ENCODE results near the gene CRISPLD2.
"Not testable (repeated sequence)": the region's sequence is repeated elsewhere in the genome, so short reads cannot be mapped to it uniquely, and the experiment has no call there.

Gene CRISPLD2

DNA sequence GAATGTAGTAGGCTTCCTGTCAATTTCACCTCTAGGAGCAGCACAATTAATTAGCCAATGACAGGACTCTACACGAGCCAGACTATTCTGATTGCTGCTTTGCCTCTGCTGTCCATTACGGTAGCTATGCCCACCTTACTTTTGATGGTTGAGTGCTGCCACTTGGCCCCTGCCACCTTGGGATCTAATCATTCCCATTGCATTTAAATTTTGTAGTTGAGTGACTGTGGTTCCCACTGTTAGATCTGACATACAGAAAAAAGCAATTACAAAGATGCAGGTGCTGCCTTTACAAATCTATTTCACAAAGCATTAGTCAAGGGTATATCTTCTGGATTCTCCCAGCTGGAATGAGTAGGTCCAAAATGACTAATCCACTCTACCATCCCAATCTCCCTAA is 39.9 kb downstream of the CRISPLD2 start:
- no peak for DNase-seq (ENCODE audit: low spot score)

DNA sequence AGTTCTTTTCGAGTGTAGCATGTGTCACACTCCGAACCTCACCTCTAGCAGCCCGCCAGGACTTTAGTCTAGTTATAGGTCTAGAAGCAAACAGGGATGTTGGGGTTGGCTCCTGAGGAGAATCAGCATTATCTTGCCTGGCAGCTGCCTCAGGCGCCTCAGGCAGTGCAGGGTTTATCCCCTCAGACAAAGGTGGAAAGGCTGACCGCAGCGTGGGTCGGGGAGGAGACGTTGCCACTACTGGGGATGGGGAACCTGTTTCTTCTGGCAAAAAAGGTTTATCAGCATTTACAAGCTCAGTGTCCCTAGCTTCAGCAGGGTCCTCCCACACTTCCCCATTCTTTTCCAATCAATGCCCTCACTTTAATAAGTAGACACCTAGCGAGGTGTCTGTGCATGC is 40.6 kb downstream of the CRISPLD2 start:
- no peak for DNase-seq (ENCODE audit: low spot score)

DNA sequence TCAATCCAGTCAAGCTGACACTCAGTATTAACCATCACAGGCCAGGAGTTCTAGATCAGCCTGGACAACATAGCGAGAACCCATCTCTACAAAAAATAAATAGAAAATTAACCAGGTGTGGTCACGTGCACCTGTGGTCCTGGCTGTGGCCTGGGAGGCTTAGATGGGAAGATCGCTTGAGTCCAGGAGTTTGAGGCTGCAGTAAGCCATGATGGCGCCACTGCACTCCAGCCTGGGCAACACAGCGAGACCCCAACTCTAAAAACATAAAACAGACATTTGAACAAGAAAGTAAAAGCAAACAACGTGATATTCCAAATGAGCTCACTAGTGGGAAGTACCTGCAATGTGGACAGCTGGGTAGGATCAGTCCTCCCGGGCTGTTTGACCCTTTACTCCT is 41.9 kb downstream of the CRISPLD2 start:
- no peak for DNase-seq (ENCODE audit: low spot score)

DNA sequence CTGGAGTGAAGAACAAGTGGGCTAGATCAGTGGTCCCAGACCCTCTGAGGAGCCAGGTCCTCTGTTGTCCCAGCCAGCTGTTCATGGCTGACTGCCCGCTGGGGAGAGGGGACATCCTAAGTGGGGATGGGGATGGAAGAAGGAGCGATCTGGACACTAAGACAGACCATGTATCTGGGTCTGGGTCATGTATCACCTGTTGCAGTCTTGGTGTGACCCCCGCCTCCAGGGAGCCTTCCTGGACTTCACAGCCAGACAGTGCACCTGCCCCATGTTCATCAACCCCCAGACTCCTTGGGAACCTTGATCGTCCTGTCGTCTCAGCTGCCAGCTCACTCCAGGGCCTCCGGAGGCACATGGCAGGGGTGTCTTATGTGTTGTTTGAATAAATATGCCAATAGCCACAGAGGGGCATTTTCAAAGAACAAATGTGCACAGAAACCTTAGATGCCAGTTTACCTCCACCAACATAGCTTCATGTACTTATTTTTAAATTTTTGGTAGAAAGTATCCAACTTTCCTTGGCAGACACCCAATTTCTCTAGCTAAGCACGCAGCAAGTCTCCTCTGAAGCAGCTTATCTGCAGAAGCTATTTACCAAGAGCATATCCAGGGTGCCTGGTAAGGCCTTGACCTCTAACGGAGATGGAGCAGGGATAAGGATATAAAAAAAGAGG is 43.2 kb downstream of the CRISPLD2 start:
- DNase-seq (ENCODE audit: low spot score) = no peak

DNA sequence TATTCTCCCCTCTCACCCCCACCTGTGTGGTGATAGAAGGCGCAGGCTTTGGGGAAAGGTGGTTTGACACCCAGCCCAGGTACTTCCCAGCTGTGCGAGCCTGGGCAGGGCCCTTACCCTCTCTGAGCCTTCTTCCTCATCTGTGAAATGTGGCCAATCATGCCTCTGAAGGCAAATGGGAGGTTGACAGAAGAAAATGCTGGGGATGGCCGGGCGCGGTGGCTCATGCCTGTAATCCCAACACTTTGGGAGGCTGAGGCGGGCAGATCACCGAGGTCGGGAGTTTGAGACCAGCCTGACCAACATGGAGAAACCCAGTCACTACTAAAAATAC is 43.7 kb downstream of the CRISPLD2 start:
- no peak for DNase-seq (ENCODE audit: low spot score)

DNA sequence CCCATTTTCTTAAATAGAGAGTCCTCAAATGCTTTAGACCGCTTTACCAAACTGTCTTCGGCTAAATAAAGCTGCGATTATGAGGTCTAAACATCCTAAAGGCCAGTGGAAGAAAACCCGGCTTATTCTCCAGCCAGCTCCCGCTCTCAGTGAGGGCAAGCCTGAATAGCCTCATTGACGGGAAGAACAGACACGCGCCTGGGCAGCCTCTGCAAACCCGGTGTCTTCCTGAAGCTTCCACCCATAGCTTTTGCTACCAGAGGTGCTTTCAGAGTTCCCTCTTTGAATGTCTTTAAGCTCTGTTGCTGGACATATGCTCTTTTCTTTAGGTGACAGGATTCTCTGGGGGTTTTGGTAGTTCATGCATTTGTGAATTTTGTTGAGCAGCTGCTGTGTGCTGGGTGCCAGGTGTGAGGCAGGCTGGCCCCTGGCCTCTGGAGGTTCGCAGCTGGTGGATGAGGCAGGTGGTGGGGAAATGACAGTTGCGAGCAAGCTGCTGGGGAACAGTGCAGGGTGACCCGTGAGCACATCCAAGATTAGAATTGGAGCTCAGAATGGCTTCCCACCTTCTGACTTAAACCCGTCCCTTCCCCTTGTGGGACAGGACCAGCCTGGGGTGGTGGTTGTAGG is 44.7 kb downstream of the CRISPLD2 start:
- DNase-seq (ENCODE audit: low spot score) = no peak

DNA sequence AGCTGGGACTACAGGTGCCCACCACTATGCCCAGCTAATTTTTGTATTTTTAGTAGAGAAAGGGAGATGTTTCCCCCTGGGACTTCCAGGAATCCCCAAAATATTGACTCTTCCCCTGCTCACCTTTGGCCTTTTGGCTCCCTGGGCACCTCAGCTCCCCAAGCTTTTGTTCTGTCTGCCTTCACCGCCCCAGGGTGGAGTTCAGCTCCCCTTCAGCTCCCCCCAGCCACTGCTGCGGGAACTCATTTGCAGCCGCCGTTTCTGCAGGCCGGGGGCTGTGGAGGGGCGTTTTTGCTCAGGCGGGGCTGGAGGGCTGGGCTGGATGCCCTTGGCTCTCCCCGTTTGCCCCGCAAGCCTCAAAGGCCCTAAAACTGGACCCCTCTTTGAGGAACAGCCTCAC is 47.9 kb downstream of the CRISPLD2 start:
- DNase-seq (ENCODE audit: low spot score) = no peak

DNA sequence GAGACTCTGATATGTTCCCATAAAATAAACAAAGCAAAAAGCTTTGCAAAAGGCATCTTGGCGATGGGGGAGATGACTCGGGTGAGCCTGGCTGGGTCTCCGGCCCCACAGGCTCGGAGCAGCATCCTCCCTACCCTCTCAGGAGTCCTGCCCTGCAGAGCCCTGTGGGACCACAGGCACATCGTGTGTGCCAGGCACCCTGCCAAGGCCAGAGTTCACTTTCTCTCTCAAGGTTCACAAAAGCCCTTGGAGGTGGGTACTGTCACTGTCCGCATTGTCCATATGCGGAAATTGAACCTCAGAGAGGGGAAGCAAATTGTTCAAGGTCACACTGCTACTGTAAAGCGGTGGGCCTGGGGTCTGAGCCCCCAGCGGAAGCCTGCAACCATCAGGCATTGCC is 48.5 kb downstream of the CRISPLD2 start:
- no peak for DNase-seq (ENCODE audit: low spot score)

DNA sequence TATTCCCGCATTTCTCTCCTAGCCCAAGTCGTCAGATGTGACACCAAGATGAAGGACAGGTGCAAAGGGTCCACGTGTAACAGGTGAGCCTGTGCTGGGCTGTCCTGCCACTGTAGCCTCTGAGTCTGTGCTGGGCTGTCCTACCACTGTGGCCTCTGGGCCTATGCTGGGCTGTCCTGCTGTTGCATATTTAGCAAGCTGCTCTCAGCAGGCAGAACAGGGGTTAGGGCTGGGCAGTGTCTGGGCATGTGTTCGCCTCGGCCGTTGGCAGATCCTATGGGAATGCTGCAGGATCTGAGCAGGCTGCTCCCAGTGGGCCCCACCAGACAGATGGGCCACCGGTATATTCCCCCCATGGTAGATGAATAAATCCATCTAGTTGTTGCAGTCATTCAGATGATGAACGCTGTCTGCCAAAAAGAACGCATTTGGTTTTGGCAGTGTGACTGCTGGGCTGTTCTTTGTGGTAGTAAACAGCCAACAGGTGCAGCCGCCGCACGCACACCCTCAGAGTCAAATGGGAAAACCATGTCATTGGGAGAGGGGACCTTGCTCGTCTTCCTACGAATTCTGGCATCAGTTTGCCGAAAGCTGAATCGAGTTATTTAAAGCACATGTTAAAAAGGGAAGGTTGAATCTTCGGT is 49.2 kb downstream of the CRISPLD2 start:
- DNase-seq (ENCODE audit: low spot score) = no peak

DNA sequence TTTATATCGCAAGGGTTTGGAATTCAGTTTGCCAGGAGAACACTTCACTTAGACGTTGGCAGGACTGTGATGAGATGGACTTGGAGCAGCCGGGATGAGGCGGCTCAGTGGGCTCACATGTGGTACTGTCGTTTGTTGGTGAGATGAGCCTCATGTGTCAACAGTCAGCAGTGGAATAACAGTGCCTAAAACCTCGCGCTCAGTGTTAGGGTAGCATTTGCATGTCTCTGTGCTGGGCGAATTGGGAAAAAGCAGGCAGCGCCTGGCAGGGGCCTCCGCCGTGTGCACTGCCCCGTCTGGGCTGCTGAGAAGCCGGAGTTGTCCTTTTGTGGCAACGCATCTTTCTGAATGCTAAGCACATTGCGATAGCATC is 49.7 kb downstream of the CRISPLD2 start:
- no peak for DNase-seq (ENCODE audit: low spot score)

DNA sequence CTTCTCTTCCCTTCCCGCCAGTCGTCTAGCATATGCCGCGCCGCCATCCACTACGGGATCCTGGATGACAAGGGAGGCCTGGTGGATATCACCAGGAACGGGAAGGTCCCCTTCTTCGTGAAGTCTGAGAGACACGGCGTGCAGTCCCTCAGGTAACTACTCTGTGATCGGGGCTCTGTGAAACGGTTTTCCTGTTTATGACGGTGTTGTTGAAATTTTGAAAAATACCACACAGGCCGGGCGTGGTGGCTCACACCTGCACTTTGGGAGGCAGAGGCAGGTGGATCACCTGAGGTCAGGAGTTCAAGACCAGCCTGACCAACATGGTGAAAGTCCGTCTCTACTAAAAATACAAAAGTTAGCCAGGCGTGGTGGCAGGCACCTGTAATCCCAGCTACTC is 53.2 kb downstream of the CRISPLD2 start:
- not testable (repeated sequence) for DNase-seq (ENCODE audit: low spot score)

DNA sequence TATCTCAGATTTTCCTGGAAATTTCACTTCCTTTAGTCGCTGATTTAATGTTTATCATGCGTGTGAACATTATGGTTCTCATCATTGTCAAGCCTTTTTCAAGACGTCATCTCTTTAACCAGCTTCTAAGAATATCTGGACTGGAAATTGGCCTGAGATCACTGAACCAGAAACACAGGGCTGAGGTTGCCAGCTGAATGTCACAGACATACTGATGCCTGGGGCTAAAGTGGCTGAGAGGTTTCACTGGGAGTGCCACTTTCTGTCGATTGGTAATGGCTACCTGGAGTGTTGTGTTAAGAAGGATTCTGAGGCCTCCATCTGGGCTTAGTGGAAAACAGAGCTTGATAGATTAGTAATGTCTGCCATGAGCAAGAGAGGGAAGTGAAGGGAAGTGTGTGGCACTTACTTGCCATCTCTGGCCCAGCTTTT is 54.2 kb downstream of the CRISPLD2 start:
- DNase-seq (ENCODE audit: low spot score) = no peak

DNA sequence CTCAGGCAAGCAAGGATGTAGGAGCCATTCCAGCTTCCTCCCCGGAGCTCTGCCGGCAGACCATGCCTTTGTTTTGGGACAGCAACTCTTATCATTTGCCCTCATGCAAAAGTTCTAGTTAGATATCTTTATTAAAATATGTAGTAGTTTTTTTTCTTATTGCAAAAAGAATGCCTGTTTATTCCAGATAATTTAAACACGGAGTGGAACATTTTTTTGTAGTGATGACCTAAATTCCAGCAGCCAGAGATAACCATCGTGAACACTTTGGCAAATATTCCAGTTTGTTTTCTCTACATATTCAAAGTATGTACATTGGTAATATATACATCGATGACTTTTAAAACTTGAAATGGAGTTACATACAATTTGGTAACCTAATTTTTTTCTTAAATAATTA is 54.8 kb downstream of the CRISPLD2 start:
- no peak for DNase-seq (ENCODE audit: low spot score)

DNA sequence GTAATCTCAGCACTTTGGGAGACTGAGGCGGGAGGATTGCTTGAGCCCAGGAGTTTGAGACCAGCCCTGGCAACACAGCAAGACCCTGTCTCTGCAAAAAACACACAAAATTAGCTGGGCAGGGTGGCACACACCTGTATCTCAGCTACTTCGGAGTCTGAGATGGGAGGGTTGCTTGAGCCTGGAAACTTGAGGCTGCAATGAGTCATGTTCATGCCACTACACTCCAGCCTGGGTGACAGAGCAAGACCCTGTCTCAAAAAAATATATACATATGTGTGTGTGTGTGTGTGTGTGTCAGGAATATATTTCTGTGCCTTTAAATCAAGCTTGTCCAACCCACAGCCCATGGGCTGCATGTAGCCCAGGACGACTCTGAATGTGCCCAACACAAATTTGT is 55.2 kb downstream of the CRISPLD2 start:
- no peak for DNase-seq (ENCODE audit: low spot score)

DNA sequence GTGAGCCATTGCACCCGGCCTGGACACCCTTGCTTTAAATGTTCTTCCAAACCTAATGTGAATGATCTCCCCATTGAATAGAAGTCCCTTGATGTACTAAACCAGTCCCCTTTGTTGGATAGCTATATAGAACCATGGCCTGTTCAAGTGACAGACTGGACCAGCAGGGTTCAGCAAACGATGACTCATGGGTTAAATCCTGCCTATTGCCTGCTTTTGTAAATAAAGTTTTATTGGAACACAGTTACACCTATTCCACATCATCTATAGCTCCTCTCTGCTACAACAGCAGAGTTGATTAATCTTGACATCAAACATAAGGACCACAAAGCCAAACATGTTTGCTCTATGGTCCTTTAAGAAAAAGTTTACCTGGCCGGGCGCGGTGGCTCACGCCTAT is 56.1 kb downstream of the CRISPLD2 start:
- DNase-seq (ENCODE audit: low spot score) = no peak

DNA sequence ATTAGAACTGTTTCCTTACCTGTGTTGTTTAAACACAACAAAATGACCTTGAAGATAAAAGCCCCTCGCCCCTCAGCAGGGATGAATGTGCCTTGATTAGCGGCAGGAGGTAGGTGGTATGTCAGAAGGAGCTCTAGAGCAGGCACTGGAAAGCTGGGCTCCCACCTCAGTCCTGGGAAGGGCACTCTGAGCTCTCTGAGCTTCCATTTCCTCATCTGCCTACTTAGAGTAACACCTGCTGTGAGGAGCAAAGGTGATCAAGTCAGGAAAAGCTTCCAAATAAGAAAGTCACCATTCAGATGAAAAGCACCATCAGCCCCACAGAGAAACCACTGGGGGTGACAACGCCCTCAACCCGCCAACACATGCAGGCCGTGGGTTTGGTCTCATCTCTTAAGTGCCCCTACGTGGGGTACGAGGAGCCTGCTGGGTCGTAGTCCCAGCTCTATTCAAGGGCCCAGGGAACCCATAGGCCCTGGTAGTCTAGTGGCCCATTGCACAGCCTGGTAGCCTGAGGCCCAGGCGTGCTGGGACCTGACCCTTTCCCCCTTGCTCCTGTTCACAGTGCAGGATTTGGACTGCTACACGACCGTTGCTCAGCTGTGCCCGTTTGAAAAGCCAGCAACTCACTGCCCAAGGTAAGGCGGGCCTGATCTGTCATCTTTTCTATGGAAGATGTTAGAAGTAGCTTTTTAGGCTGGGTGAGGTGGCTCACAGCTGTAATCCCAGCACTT is 57.3 kb downstream of the CRISPLD2 start:
- no peak for DNase-seq (ENCODE audit: low spot score)

DNA sequence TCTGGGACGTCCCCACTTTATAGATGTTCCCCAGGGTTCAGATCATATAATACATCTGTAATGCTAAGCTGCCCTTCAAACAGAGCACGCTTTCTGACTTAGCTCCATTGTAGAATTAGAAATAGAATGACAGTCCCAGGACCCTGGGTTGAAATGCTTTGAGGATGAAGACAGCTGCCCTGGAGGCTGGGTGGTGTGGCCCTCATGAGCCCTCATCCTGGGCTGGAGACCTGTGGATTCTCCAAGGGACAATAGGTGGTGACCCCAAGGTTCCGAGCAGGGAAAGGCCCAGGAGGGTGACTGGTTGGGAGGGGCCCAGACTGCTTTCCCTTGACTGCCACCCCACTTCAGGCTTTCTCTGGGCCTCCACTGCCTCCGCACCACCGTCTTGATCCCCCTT is 59.0 kb downstream of the CRISPLD2 start:
- DNase-seq (ENCODE audit: low spot score) = no peak

DNA sequence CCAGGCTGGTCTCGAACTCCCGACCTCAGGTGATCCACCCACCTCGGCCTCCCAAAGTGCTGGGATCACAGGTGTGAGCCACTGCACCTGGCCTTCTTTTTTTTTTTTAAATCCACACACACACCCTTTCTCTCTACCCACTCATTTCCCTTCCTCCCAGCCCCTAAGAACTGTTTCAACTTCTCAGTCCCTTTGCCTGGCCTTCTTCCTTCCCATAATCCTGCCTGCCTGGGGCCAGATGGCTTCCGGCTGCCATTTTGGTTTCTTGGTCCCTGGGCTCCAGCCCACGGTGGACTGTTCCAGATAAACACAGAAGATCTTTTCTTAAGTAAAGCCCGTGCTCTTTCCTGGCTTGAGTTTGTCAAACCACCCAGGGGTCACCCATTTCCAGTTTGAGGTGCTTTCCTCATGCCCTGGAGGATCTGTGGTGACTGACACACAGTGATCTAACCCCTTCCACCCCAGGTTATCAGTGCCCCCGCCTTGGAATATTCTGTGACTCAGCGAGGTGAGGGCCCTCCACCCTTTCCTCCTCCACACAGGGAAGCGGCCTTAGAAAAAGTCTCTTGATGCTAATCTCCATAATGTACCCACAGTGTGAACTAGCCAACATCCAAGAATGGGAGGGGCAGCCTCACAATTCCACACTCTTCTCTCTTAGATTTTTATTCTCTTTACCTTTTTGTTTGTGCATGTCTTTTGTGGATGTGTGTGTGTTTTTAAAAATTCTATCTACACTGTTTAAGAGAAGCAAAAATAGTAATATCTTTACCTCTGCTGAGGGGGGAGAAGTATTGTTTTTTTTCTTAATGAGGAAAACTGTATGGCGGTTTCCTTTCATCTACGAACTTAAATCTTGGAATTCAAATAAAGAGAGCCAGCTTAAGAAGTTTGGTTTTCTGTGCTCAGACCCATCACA is 60.0 kb downstream of the CRISPLD2 start:
- no peak for DNase-seq (ENCODE audit: low spot score)

DNA sequence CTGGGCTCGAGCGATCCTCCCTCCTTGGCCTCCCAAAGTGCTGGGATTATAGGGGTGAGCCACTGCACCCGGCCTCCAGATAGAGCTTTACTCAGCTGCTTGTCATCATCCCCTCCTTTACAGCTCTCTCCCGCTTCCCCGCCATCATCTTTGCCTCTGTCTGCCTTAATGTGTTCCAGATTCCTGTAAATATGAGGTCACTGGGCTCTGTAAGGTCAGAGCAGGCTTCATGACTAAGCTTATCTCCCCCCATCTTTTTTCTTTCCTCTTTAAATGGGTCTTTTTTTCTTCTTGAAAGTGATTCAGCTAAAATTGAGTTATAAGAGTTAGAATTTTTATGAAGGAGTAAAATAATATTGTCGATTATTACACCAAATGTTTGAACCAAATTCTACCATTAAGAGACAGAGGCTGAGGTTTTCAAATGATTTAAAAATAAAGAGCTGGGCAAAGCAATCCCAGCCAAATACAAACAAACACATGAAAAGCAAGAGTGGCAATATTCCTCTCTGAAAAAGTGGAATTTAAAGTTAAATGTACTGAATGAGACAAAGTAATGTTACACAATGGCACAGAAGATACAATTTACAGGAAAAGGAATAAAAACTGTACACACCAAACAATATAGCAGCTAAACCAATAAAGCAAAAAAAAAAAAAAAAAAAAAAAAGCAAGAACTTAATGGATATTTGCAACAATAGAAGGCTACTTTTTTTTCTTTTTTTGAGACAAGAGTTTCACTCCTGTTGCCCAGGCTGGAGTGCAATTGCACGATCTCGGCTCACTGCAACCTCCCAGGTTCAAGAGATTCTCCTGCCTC is 62.1 kb downstream of the CRISPLD2 start:
- peak; percentile 96 for DNase-seq (ENCODE audit: low spot score)

DNA sequence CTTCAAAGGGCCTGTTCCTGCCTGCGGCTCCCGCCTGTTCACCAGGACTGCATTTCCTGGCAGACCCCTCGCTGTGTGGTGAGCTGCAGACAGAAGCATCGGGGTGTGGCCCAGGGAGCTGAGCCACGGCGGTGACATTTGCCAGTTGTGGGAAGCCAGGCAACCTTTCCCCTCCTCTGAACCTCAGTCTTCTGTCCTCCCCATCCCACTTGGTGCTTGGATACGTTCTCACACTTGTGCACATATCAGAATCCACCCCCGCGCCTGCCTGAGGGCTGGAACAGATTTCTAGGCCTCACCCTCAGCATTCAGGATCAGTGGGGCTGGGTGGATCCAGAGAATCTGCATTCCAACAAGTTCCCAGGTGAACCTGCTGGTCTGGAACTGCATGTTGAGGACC is 63.5 kb downstream of the CRISPLD2 start:
- DNase-seq (ENCODE audit: low spot score) = peak; percentile 51

DNA sequence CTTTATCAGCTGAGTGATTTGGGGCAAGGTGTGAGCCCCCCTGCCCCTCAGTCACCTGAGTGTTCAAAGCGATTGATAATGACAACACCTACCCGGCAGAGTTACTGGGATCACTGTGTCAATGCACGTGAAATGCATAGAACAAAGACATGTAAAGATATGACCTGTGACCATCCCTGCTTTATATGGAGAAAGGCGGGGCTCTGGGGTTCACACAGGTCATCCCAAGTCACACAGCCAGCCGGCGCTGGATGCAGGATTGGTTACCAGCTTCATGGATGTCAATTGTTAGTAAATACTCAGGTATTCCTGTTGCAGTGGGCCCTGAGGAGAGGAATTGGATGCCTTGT is 64.4 kb downstream of the CRISPLD2 start:
- DNase-seq (ENCODE audit: low spot score) = no peak

All from AG08395 (cell line).